ENCODE results near the gene DLX1. TPM values are rescaled to one million over a fixed set of nuclear protein-coding genes. Genes with fewer than 3 reads are reported as not detected.

The DLX1 gene
- total and polyA plus RNA-seq, 2 experiments from 2014 or later: 3.8 to 9.5 TPM

- peak overlapping the region; percentile 92 for H3K27ac ChIP-seq
- in situ Hi-C loops (cut with MboI): no loop called here
- TF ChIP-seq EZH2phosphoT487 (IDR thresholded peaks at IDR 0.05; ENCODE audit: insufficient read depth, low read depth): no peak
- TF ChIP-seq EZH2 (IDR thresholded peaks at IDR 0.05; ENCODE audit: insufficient read depth, poor library complexity, severe bottlenecking): no peak
- H3K27me3 ChIP-seq (replicated peaks; ENCODE audit: insufficient read depth): peaks cover 14% of the 10 kb centered on the region
- peak; percentile 99 for DNase-seq
- no peaks in the 10 kb centered on the region for H3K9me3 ChIP-seq (ENCODE audit: low read depth)
- 1% methylated on average over 52 to 76 of the region's 76 CpGs for WGBS, 2 experiments (ENCODE audit: low coverage in 1 of 2, low lambda C conversion rate in 2 of 2, missing lambda C conversion rate in 2 of 2)
- peaks cover 36% of the 10 kb centered on the region for H3K79me2 ChIP-seq (ENCODE audit: insufficient read depth)
- no peaks in the 10 kb centered on the region for H3F3A ChIP-seq (ENCODE audit: insufficient read depth)
- H3K9me2 ChIP-seq (ENCODE audit: insufficient read depth): no peaks in the 10 kb centered on the region
- no peaks in the 10 kb centered on the region for H3K36me3 ChIP-seq (ENCODE audit: low read depth)
- H3K9ac ChIP-seq: peak overlapping the region; percentile 89
- peak overlapping the region; percentile 90 for H3K4me2 ChIP-seq (ENCODE audit: unreplicated experiment)
- peaks cover 8% of the 10 kb centered on the region; the same call in 1 of the 2 replicates for H3K4me1 ChIP-seq (ENCODE audit: insufficient read depth)
- H4K20me1 ChIP-seq (ENCODE audit: insufficient read depth): no peaks in the 10 kb centered on the region
- H3K4me3 ChIP-seq: peak overlapping the region; percentile 81
- peak overlapping the region; percentile 90 for H2AFZ ChIP-seq
Measured at GRCh38 chr2:172084645-172085459, 455 bp upstream of the DLX1 start.

GRCh38 chr2:172086241-172087206, 1.2 kb downstream of the DLX1 start:
- H3K27me3 ChIP-seq (replicated peaks; ENCODE audit: insufficient read depth): peaks cover 14% of the 10 kb centered on the region
- WGBS, 2 experiments (ENCODE audit: low coverage in 1 of 2, low lambda C conversion rate in 2 of 2, missing lambda C conversion rate in 2 of 2): 15 to 19% methylated on average over 53 to 54 of the region's 54 CpGs
- peak overlapping the region; percentile 92 for H3K27ac ChIP-seq

GRCh38 chr2:172087207-172087779, 2.0 kb downstream of the DLX1 start:
- H3K9me2 ChIP-seq (ENCODE audit: insufficient read depth): no peaks in the 10 kb centered on the region
- DNase-seq: peak; percentile 54
- H3K9ac ChIP-seq: peak overlapping the region; percentile 89
- peaks cover 8% of the 10 kb centered on the region; the same call in 1 of the 2 replicates for H3K4me1 ChIP-seq (ENCODE audit: insufficient read depth)
- H3F3A ChIP-seq (ENCODE audit: insufficient read depth): no peaks in the 10 kb centered on the region
- H3K4me2 ChIP-seq (ENCODE audit: unreplicated experiment): peak overlapping the region; percentile 90
- in situ Hi-C loops (cut with MboI): no loop called here
- 21% methylated on average over 31 of the region's 31 CpGs for WGBS, 2 experiments (ENCODE audit: low coverage in 1 of 2, low lambda C conversion rate in 2 of 2, missing lambda C conversion rate in 2 of 2)
- H4K20me1 ChIP-seq (ENCODE audit: insufficient read depth): no peaks in the 10 kb centered on the region
- H3K27me3 ChIP-seq (replicated peaks; ENCODE audit: insufficient read depth): peaks cover 13% of the 10 kb centered on the region
- H3K36me3 ChIP-seq (ENCODE audit: low read depth): no peaks in the 10 kb centered on the region
- TF ChIP-seq EZH2phosphoT487 (IDR thresholded peaks at IDR 0.05; ENCODE audit: insufficient read depth, low read depth) (no peak), EZH2 (IDR thresholded peaks at IDR 0.05; ENCODE audit: insufficient read depth, poor library complexity, severe bottlenecking) (no peak)
- no peaks in the 10 kb centered on the region for H3K9me3 ChIP-seq (ENCODE audit: low read depth)
- H2AFZ ChIP-seq: peak overlapping the region; percentile 90
- peak overlapping the region; percentile 81 for H3K4me3 ChIP-seq
- H3K79me2 ChIP-seq (ENCODE audit: insufficient read depth): peaks cover 36% of the 10 kb centered on the region
- peak overlapping the region; percentile 92 for H3K27ac ChIP-seq

More at GRCh38 chr2:172086241-172087206, 1.2 kb downstream of the DLX1 start:
- no peaks in the 10 kb centered on the region for H3F3A ChIP-seq (ENCODE audit: insufficient read depth)
- in situ Hi-C loops (cut with MboI): no loop called here
- peaks cover 8% of the 10 kb centered on the region; the same call in 1 of the 2 replicates for H3K4me1 ChIP-seq (ENCODE audit: insufficient read depth)
- H3K36me3 ChIP-seq (ENCODE audit: low read depth): no peaks in the 10 kb centered on the region
- H3K4me3 ChIP-seq: peak overlapping the region; percentile 81
- no peaks in the 10 kb centered on the region for H3K9me2 ChIP-seq (ENCODE audit: insufficient read depth)
- no peaks in the 10 kb centered on the region for H3K9me3 ChIP-seq (ENCODE audit: low read depth)
- TF ChIP-seq EZH2 (IDR thresholded peaks at IDR 0.05; ENCODE audit: insufficient read depth, poor library complexity, severe bottlenecking) (no peak), EZH2phosphoT487 (IDR thresholded peaks at IDR 0.05; ENCODE audit: insufficient read depth, low read depth) (no peak)
- peak; percentile 65 for DNase-seq
- H3K4me2 ChIP-seq (ENCODE audit: unreplicated experiment): peak overlapping the region; percentile 90
- H3K9ac ChIP-seq: peak overlapping the region; percentile 89
- H3K79me2 ChIP-seq (ENCODE audit: insufficient read depth): peaks cover 36% of the 10 kb centered on the region
- H2AFZ ChIP-seq: peak overlapping the region; percentile 90
- H4K20me1 ChIP-seq (ENCODE audit: insufficient read depth): no peaks in the 10 kb centered on the region

- peak overlapping the region; percentile 90 for H3K4me2 ChIP-seq (ENCODE audit: unreplicated experiment)
- H3K27ac ChIP-seq: peak overlapping the region; percentile 92
- H3K79me2 ChIP-seq (ENCODE audit: insufficient read depth): peaks cover 36% of the 10 kb centered on the region
- H3K9me2 ChIP-seq (ENCODE audit: insufficient read depth): no peaks in the 10 kb centered on the region
- TF ChIP-seq EZH2phosphoT487 (IDR thresholded peaks at IDR 0.05; ENCODE audit: insufficient read depth, low read depth) (no peak), EZH2 (IDR thresholded peaks at IDR 0.05; ENCODE audit: insufficient read depth, poor library complexity, severe bottlenecking) (no peak)
- H3K4me3 ChIP-seq: peak overlapping the region; percentile 81
- H4K20me1 ChIP-seq (ENCODE audit: insufficient read depth): no peaks in the 10 kb centered on the region
- no peaks in the 10 kb centered on the region for H3K36me3 ChIP-seq (ENCODE audit: low read depth)
- in situ Hi-C loops (cut with MboI): no loop called here
- no peaks in the 10 kb centered on the region for H3K9me3 ChIP-seq (ENCODE audit: low read depth)
- no peaks in the 10 kb centered on the region for H3F3A ChIP-seq (ENCODE audit: insufficient read depth)
- H3K9ac ChIP-seq: peak overlapping the region; percentile 89
- DNase-seq: peak; percentile 63
- 25 to 36% methylated on average over 22 to 23 of the region's 23 CpGs for WGBS, 2 experiments (ENCODE audit: low coverage in 1 of 2, low lambda C conversion rate in 2 of 2, missing lambda C conversion rate in 2 of 2)
- peak overlapping the region; percentile 90 for H2AFZ ChIP-seq
- peaks cover 10% of the 10 kb centered on the region for H3K27me3 ChIP-seq (replicated peaks; ENCODE audit: insufficient read depth)
- H3K4me1 ChIP-seq (ENCODE audit: insufficient read depth): peaks cover 8% of the 10 kb centered on the region; the same call in 1 of the 2 replicates
Measured at GRCh38 chr2:172087780-172088244, 2.5 kb downstream of the DLX1 start.

Data from GM23248 (cell line).